Activated naive CD4-positive, alpha-beta T cell treated with anti-CD3 and anti-CD28 coated beads, Interleukin-2, amount 10 ng/mL, durations not matched to agents 7 days and 5 days (primary cell): Measurements from ENCODE around the gene BEND5.

Experiments
- CTCF ChIA-PET: fragments of 350-600 bp; sonication (Branson Sonifier 250); formaldehyde crosslinking; loops from one replicate; lab custom pipeline; 2021; ENCODE audit warnings: antibody characterized with exemption; lab: Charles Lee
- DNase-seq: peaks from one replicate; pipeline ENCODE4 v3.0.0-alpha.2; 2020
- H3K27ac Mint-ChIP-seq: one replicate; pipeline ENCODE4 v1.8.0; 2021; ENCODE audit warnings: mild to moderate bottlenecking, moderate library complexity, mixed read lengths
- H3K27me3 Mint-ChIP-seq: one replicate; pipeline ENCODE4 v1.8.0; 2021; ENCODE audit warnings: mild to moderate bottlenecking, mixed read lengths
- H3K36me3 Mint-ChIP-seq: one replicate; pipeline ENCODE4 v1.8.0; 2021; ENCODE audit warnings: mixed read lengths
- H3K4me1 Mint-ChIP-seq: one replicate; pipeline ENCODE4 v1.8.0; 2021; ENCODE audit warnings: mixed read lengths
- H3K4me3 Mint-ChIP-seq: one replicate; pipeline ENCODE4 v1.8.0; 2021; ENCODE audit warnings: mild to moderate bottlenecking, moderate library complexity, mixed read lengths
- H3K9me3 Mint-ChIP-seq: one replicate; pipeline ENCODE4 v1.8.0; 2021; ENCODE audit warnings: mixed read lengths

BEND5 gene

DNA sequence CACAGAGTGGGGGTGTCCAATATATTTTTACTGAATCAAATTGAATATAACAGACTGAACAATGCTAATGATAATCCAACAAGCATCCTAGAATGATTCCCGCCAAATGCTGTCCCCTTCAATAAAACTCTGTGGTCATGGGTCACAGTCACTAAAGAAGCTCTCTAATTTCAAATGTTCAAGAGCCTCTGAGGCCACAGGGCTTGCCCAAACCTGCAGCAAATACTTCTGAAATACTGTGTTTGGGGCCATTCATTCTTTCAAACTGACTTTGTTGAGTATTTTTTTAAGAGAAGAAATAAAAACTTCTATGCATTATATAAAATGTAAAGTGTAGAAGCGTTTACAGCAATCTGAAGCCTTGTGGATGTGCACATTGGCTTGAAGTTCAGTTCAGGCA lies 7.6 kb upstream of the BEND5 start:
- H3K9me3 Mint-ChIP-seq: no peaks in the 10 kb centered on the region
- H3K36me3 Mint-ChIP-seq: no peaks in the 10 kb centered on the region
- no peak overlapping the region for H3K4me3 Mint-ChIP-seq
- H3K4me1 Mint-ChIP-seq: no peaks in the 10 kb centered on the region
- H3K27ac Mint-ChIP-seq: no peak overlapping the region
- DNase-seq: no peak
- H3K27me3 Mint-ChIP-seq: peaks cover 2% of the 10 kb centered on the region
- CTCF ChIA-PET: no interaction called here

- peaks cover 6% of the 10 kb centered on the region for H3K36me3 Mint-ChIP-seq
- H3K27ac Mint-ChIP-seq: no peak overlapping the region
- H3K4me1 Mint-ChIP-seq: peaks cover 16% of the 10 kb centered on the region
- no peak for DNase-seq
- peaks cover 27% of the 10 kb centered on the region for H3K27me3 Mint-ChIP-seq
- peak overlapping the region; percentile 87 for H3K4me3 Mint-ChIP-seq
- no peaks in the 10 kb centered on the region for H3K9me3 Mint-ChIP-seq
- CTCF ChIA-PET: interaction anchor here (3.6 kb wide), 1 partner anchor 40 kb away, joined by 12 read pairs; no protein-coding TSS in a partner anchor
These were observed 666 bp upstream of the BEND5 start for GRCh38 chr1:48777219-48777895.

DNA sequence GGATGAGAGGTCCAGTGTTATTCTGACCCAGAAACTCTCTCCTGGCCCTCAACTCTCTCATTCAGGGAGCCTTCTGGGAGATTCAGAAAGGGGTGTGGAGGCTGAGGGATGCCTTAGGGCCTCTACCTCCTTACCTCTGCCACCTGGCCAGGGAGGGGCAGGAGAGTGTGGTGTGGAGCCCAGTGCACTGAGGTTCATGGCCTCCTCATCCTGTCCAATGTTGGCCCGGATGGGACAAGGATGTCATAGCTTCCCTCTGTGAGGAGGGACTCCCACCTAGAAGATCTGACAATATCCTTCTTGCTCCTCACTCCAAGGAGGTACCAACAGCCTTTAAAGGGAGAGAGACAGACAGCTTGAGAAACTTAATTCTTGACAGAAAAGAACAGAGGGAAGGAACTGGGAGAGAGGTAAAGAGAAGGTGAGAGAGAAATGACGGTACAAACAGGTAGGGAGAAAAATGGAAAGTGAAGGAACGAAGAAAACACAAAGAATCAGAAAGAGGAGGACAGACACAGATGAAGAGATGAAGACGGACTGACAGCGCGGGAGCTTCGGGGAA lies 779 bp downstream of the BEND5 start:
- DNase-seq: no peak
- H3K4me3 Mint-ChIP-seq: peak overlapping the region; percentile 91
- H3K4me1 Mint-ChIP-seq: peaks cover 16% of the 10 kb centered on the region
- H3K27me3 Mint-ChIP-seq: peaks cover 27% of the 10 kb centered on the region
- peak overlapping the region; percentile 57 for H3K27ac Mint-ChIP-seq
- peaks cover 6% of the 10 kb centered on the region for H3K36me3 Mint-ChIP-seq
- no peaks in the 10 kb centered on the region for H3K9me3 Mint-ChIP-seq
- CTCF ChIA-PET: interaction anchor here (3.6 kb wide), 1 partner anchor 42 kb away, joined by 12 read pairs; no protein-coding TSS in a partner anchor

DNA sequence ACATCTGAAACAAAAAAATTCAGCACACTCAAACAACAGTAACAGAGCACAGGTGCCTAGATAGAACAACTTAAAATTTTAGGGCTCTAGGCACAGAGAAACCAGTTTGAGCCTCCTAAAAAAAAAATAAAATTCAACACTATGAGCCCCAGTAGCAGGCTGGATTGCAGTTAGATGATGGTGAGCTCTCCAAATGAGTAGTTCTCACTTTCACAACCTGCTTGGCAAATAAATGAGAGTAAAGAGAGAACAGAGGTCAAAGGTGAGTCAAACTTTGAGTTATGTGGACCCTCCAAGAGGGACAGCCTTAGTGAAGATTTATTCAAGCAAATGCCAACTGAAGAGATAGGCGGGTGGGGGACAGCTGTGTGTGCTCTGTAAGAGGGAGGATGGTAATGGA lies 3.6 kb downstream of the BEND5 start:
- Mint-ChIP-seq H3K27me3 (peaks cover 22% of the 10 kb centered on the region), H3K36me3 (peaks cover 6% of the 10 kb centered on the region), H3K27ac (no peak overlapping the region), H3K4me3 (no peak overlapping the region), H3K9me3 (no peaks in the 10 kb centered on the region), H3K4me1 (peaks cover 16% of the 10 kb centered on the region)
- CTCF ChIA-PET: interaction anchor here (1.7 kb wide), 1 partner anchor 36 kb away, joined by 4 read pairs; no protein-coding TSS in a partner anchor
- no peak for DNase-seq

DNA sequence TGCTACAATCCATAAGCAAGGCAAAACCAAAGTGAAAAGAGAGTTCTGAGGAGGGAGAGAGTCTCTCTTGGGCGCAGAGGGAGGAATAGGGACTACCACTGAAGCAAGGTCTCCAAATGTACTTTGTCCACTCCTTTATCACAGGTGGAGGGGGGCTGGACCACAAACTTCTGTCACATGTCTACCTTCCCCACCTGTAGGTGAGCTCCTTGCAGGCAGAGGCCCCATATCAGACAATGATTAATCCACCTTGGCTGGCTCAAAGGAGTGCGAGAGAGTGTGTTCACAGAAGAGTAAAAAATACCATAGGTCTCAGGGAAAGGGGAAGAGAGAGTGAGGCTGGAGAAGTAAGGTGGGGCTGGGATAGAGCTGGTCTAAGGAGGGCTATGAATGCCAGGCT lies 4.5 kb downstream of the BEND5 start:
- Mint-ChIP-seq H3K27me3 (peaks cover 13% of the 10 kb centered on the region), H3K27ac (no peak overlapping the region), H3K4me3 (no peak overlapping the region), H3K9me3 (no peaks in the 10 kb centered on the region), H3K36me3 (peaks cover 6% of the 10 kb centered on the region), H3K4me1 (peaks cover 12% of the 10 kb centered on the region)
- CTCF ChIA-PET: no interaction called here
- no peak for DNase-seq

DNA sequence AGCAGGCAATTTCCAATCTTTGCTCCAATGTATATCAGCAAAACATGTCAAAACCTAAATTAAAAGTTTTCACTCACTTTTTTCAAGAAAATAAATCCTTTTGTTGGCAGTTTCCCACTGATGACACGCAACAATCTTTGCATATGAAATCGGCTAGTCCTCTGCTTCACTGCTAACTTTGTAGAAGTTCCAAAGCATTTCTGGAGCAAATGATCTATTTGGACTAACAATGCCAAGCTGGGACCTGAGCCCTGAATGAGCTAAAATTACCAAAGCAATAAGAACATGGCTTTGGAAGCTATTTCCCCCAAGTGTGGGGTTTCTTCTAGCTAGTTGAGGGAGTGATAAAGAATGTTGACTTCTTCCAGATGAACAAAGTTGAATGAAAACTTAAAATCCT lies 5.1 kb downstream of the BEND5 start:
- Mint-ChIP-seq H3K27ac (no peak overlapping the region), H3K4me3 (no peak overlapping the region), H3K27me3 (peaks cover 8% of the 10 kb centered on the region), H3K9me3 (no peaks in the 10 kb centered on the region), H3K36me3 (peaks cover 4% of the 10 kb centered on the region), H3K4me1 (peaks cover 9% of the 10 kb centered on the region)
- DNase-seq: no peak
- CTCF ChIA-PET: no interaction called here

DNA sequence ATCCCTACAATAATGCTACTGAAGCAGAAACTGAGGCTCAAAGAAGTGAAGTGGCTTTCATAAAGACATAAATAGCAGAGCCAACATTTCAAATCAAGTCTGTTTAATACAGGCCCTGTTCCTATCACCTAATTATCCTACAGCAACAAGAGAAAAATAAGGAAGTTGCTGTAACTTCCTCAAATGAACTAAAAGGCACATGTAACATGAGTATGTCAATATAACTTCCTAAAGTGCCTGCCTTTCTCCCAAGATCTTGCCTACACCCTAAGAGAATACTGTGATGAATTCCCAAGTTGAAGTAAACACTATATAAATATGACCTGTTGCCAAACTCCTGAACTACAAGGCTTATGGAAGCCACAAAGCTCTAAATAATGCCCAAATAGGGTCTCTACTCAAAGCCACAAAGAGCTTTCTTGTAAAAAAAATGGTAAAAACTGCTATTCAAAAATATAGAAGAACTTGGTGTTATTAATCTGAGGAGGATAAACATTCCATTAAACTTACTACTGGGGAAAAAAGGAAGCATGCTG lies 8.6 kb downstream of the BEND5 start:
- no peak for DNase-seq
- CTCF ChIA-PET: no interaction called here
- Mint-ChIP-seq H3K36me3 (peaks cover 4% of the 10 kb centered on the region), H3K4me3 (no peak overlapping the region), H3K27ac (no peak overlapping the region), H3K9me3 (no peaks in the 10 kb centered on the region), H3K4me1 (no peaks in the 10 kb centered on the region), H3K27me3 (no peaks in the 10 kb centered on the region)

- H3K27me3 Mint-ChIP-seq: no peaks in the 10 kb centered on the region
- no peak for DNase-seq
- CTCF ChIA-PET: no interaction called here
- no peaks in the 10 kb centered on the region for H3K4me1 Mint-ChIP-seq
- no peak overlapping the region for H3K4me3 Mint-ChIP-seq
- H3K9me3 Mint-ChIP-seq: no peaks in the 10 kb centered on the region
- H3K27ac Mint-ChIP-seq: no peak overlapping the region
- H3K36me3 Mint-ChIP-seq: peaks cover 4% of the 10 kb centered on the region
These were observed 11.4 kb downstream of the BEND5 start for GRCh38 chr1:48765335-48765734.

DNA sequence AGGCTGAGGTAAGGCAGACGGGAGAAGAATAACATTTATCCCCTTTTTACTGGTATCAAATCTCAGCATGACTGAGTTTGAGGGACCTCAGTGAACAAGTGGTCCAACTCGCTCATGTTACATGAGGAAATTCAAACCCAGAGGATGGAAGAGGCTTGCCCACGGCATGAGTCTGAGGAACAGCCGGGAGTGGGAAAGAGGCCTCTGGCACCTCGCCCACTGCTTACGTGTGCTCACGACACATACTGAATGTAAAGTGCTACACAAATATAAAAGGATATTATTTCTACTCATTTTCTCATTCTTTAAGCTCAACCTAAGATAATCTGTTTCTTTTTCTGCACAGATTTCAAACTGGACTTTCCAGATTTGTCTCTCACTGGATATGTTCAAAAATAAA lies 14.7 kb downstream of the BEND5 start:
- Mint-ChIP-seq H3K4me3 (no peak overlapping the region), H3K9me3 (no peaks in the 10 kb centered on the region), H3K27me3 (no peaks in the 10 kb centered on the region), H3K36me3 (peaks cover 10% of the 10 kb centered on the region), H3K4me1 (no peaks in the 10 kb centered on the region), H3K27ac (no peak overlapping the region)
- CTCF ChIA-PET: no interaction called here
- DNase-seq: no peak

- no peak overlapping the region for H3K4me3 Mint-ChIP-seq
- no peak overlapping the region for H3K27ac Mint-ChIP-seq
- H3K9me3 Mint-ChIP-seq: no peaks in the 10 kb centered on the region
- no peak for DNase-seq
- CTCF ChIA-PET: no interaction called here
- no peaks in the 10 kb centered on the region for H3K27me3 Mint-ChIP-seq
- no peaks in the 10 kb centered on the region for H3K4me1 Mint-ChIP-seq
- H3K36me3 Mint-ChIP-seq: peaks cover 14% of the 10 kb centered on the region
These were observed 15.3 kb downstream of the BEND5 start for GRCh38 chr1:48761411-48761810.

GRCh38 chr1:48760857-48761256 lies 15.8 kb downstream of the BEND5 start:
- Mint-ChIP-seq H3K4me3 (no peak overlapping the region), H3K27me3 (no peaks in the 10 kb centered on the region), H3K36me3 (peaks cover 14% of the 10 kb centered on the region), H3K4me1 (no peaks in the 10 kb centered on the region), H3K27ac (no peak overlapping the region), H3K9me3 (no peaks in the 10 kb centered on the region)
- CTCF ChIA-PET: no interaction called here
- no peak for DNase-seq

- Mint-ChIP-seq H3K27ac (no peak overlapping the region), H3K9me3 (no peaks in the 10 kb centered on the region), H3K4me1 (no peaks in the 10 kb centered on the region), H3K36me3 (peaks cover 11% of the 10 kb centered on the region), H3K27me3 (no peaks in the 10 kb centered on the region), H3K4me3 (no peak overlapping the region)
- CTCF ChIA-PET: no interaction called here
- no peak for DNase-seq
These were observed 17.7 kb downstream of the BEND5 start for GRCh38 chr1:48758976-48759375.

DNA sequence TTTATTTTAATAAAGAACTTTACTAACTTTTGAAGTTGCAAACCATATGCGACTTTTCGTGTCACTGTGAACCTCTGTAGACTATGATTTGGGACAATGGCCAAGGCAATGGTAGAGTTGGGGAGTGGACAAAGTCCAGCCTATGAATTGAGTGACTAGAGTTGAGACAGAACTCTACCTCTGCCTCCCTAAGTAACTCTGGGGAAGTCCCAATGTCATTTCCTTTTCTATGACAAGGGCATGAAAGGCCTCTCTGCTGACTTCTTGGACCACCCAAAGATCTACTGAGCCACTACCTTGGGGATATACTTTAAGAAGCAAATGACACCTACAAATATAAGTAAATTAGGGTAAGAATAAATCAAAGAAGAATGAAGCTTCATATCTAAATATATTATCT lies 19.3 kb downstream of the BEND5 start:
- Mint-ChIP-seq H3K36me3 (peaks cover 11% of the 10 kb centered on the region), H3K4me3 (no peak overlapping the region), H3K9me3 (no peaks in the 10 kb centered on the region), H3K4me1 (no peaks in the 10 kb centered on the region), H3K27ac (no peak overlapping the region), H3K27me3 (no peaks in the 10 kb centered on the region)
- CTCF ChIA-PET: no interaction called here
- no peak for DNase-seq

- Mint-ChIP-seq H3K27ac (no peak overlapping the region), H3K36me3 (peaks cover 11% of the 10 kb centered on the region), H3K9me3 (no peaks in the 10 kb centered on the region), H3K27me3 (no peaks in the 10 kb centered on the region), H3K4me3 (no peak overlapping the region), H3K4me1 (no peaks in the 10 kb centered on the region)
- no peak for DNase-seq
- CTCF ChIA-PET: no interaction called here
These were observed 19.9 kb downstream of the BEND5 start for GRCh38 chr1:48756683-48757316.

- Mint-ChIP-seq H3K27me3 (peaks cover 3% of the 10 kb centered on the region), H3K4me3 (no peak overlapping the region), H3K27ac (no peak overlapping the region), H3K36me3 (peaks cover 9% of the 10 kb centered on the region), H3K4me1 (no peaks in the 10 kb centered on the region), H3K9me3 (no peaks in the 10 kb centered on the region)
- CTCF ChIA-PET: no interaction called here
- DNase-seq: no peak
These were observed 23.4 kb downstream of the BEND5 start for GRCh38 chr1:48753293-48753692.
